RPMI8226 (cell line): Measurements from ENCODE around the gene PEX12.
"Not testable (repeated sequence)": the region's sequence is repeated elsewhere in the genome, so short reads cannot be mapped to it uniquely, and the experiment has no call there.

Experiments
- DNase-seq: peaks from one replicate; pipeline ENCODE4 v3.0.0-alpha.2; 2015

PEX12 gene

DNA sequence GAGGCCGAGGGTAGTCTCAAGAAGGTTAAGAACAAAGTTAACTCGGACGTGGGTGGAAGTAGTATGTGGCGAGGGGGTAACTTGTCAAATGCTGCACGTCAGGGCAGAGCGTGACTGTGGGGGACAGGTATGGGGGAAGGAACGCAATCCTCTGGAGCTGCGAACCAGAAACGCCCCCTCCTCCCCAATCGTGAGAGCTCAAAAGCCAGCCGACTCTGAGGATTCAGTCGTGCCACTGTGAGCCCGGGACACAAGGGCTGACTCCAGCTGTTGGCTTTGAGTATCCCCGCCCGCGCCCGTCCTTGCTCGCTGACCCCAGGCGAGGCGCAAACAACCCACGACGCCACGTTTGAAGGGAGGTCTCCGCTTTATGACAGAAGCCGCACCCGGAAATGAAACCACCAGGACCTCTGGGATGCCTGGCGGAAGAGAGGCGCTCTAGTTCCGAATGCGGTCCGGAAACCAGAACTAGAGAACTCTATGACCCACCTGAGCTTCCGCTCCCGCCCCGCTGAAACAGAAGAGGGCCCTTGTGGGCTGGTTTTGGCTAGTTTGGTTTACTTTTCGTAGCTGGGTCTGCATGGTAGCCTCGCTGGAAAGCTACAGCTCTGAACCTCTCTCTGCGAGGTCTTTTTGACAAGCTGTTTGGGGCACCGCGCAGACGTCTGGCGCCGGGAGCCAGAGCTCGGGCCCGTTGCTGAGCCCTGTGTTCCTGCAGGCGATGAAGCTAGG lies at the start of gene PEX12:
Gene PEX12, minus strand, starts transcription at position 375 of the 732 bp plus-strand sequence. CDS start 550 bp downstream, outside the sequence.
- peak; percentile 92 for DNase-seq

- no peak for DNase-seq
Observed at GRCh38 chr17:35627417-35627816, 49.0 kb upstream of the PEX12 start.

- no peak for DNase-seq
Observed at GRCh38 chr17:35621768-35622167, 43.4 kb upstream of the PEX12 start.

DNA sequence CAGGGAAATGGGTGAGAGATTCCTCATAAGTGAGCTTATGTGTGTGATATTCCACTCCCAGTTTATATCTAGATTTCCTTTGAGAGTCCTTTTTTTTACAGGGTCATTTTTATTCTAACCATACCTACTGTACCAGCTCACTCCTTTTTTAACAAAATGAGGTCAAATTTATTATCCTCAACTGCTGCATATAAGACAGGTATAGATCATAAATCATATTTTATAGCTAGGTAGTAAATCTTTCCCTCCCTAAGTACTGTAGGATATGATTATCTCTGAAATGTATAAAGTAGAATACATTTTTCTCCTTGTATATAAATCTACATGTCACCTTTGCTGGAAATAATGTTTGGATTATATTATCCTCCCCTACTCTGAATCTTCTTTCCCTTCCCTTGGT lies 40.3 kb upstream of the PEX12 start:
- no peak for DNase-seq

- DNase-seq, result no peak
Observed at GRCh38 chr17:35617505-35617904, 39.1 kb upstream of the PEX12 start.

DNA sequence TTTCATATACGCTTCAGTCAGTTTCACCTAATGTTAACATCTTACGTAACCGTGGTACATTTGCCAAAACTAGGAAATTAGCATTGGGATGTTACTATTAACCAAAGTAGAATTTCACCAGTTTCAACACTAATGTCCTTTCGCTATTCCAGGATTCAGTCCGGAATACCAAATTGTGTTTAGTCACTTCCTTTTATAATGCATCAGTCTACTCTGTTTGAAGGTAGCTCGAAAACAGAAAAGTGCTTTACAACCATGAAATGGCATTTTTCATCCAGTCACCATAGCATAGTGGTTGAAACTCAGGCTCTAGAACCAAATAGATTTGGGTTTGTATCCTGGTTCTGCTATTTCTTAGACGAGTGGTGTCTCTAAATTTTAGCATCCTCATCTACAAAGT lies 38.2 kb upstream of the PEX12 start:
- DNase-seq, result no peak

DNA sequence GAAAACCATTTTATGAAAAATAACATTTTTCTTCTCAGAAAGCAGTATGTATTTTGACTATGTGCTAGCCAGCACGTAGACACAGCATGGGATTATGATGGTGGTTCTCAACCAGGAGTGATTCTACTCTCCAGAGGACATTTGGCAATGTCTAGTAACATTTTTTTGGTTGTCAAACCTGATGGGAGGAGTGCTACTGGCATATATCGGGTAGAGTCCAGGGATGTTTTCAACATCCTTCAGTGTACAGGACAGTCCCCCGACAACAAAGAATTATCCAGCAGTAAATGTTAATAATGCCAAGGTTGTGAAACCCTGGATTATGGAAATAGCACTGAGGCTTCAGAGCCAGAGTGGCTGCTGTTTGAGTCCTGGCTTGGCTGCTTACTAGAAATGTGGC lies 36.4 kb upstream of the PEX12 start:
- DNase-seq, result no peak

GRCh38 chr17:35612924-35613521 lies 34.7 kb upstream of the PEX12 start:
- DNase-seq, result peak; percentile 65

- not testable (repeated sequence) for DNase-seq
Observed at GRCh38 chr17:35610746-35611145, 32.4 kb upstream of the PEX12 start.

DNA sequence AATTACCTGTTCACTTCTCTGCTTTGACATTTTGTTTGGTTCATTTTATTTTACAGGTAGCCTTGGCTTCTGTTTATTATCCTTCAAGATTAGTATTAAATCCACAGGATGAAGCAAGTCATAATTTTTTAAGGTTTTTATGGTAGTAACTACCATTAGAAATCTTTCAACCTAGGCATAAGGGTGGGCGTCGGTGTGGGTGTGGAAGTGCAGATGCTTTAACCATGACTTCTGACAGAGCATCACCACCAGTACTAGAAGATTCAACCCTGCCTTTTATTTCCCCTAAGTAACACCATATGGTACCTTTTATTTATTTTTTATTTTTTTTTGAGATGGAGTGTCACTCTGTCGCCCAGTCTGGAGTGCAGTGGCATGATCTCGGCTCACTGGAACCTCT lies 31.5 kb upstream of the PEX12 start:
- no peak for DNase-seq

DNA sequence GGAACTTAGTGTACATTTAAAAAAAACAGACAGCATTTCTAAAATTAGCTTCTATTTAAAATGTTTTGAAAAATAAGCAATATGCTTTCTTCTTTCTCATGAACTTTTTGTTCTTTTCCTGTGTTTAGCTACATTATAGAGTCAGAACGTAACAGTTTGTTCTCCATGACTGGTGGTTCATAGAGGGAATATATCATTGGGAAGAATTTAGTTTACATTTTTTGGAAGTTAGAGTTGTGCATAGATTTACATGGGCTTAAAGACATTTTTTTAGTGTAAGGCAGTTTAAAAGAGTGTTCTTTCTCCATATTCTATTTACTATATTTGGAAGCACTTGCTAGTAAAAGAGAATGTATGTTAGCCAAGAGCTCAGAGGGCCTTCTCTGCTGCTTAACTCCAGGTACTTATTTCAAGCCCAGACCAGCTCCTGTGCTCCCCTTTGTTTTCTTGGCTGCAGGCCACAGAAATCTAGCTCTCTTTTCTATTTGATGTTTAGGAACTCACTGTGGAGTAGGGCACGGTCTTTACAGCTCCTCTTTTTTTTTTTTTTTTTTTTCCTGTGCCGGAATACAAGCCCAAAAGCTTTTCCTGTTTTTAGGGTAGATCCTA lies 29.0 kb upstream of the PEX12 start:
- no peak for DNase-seq

GRCh38 chr17:35605678-35606077 lies 27.3 kb upstream of the PEX12 start:
- DNase-seq, result no peak

DNA sequence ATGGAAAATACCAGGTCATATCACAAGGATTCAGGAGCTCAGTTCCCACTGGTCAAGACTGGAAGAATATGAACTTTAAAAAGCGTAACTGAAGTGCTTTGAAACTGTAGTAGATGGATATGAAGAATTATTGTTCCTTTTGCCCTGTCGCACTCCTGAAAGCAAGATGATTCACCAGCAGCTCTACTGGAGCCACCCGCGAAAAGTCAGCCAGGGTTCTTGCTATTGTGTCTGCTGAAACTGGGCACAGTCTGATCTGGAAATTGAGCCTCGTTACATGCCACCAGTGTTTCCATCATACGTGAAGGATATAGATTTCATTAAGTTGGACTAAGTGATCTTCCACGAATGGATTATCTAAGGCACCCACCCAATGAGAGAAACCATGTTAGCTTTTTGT lies 25.3 kb upstream of the PEX12 start:
- no peak for DNase-seq

GRCh38 chr17:35597604-35598003 lies 19.2 kb upstream of the PEX12 start:
- DNase-seq, result no peak

- no peak for DNase-seq
Observed at GRCh38 chr17:35596530-35597233, 18.3 kb upstream of the PEX12 start.

- no peak for DNase-seq
Observed at GRCh38 chr17:35596072-35596471, 17.7 kb upstream of the PEX12 start.

- DNase-seq, result no peak
Observed at GRCh38 chr17:35588196-35588920, 10.0 kb upstream of the PEX12 start.

GRCh38 chr17:35587074-35587961 lies 8.9 kb upstream of the PEX12 start, which contains the start of gene AP2B1:
TSS of gene AP2B1 (plus strand) at chr17:35587322. CDS start at chr17:35594031, 6,709 bp downstream.
- DNase-seq, result peak; percentile 93

GRCh38 chr17:35586569-35587073 lies 8.2 kb upstream of the PEX12 start:
- no peak for DNase-seq

DNA sequence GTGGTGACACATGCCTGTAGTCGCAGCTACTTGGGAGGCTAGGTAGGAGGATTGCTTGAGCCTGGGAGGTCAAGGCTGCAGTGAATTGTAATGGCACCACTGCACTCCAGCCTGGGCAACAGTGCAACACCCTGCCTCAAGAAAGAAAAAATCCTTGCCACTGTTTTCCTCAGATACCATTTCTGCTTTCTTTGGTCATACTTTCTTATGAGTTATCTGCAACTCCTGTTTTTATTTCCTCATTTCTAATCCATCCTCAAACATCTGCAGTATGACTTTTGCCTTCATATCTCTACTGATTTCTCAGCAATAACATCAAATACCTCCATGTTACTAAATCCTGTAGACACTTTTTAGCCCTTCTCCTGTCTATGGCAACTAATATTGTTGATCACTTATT lies 5.7 kb upstream of the PEX12 start:
- no peak for DNase-seq

- no peak for DNase-seq
Observed at GRCh38 chr17:35578929-35579432, 610 bp upstream of the PEX12 start.
